GM12891 (cell line): ENCODE results near the gene MFSD12.
A peak's percentile ranks its signal among the peaks of the same experiment; 100 is the strongest.

Source experiments
- DNase-seq: peaks from one replicate; pipeline ENCODE4 v3.0.0; 2011; ENCODE audit warnings: low spot score; ENCODE audit not compliant: insufficient read length
- FAIRE-seq: peaks from 2 replicates; lab custom pipeline; 2011; peaks lifted over from hg19 to GRCh38; lab: Jason Lieb, UNC
- PAX5 ChIP-seq: IDR thresholded peaks from 2 replicates; pipeline ENCODE4 v1.6.1; 2011; ENCODE audit warnings: low read length, moderate library complexity, mild to moderate bottlenecking; ENCODE audit not compliant: insufficient read depth, severe bottlenecking
- POLR2A ChIP-seq: IDR thresholded peaks from 2 replicates; pipeline ENCODE4 v1.6.1; 2011; ENCODE audit warnings: low read depth, low read length, control low read depth
- POLR2AphosphoS5 ChIP-seq: IDR thresholded peaks from 2 replicates; pipeline ENCODE4 v1.6.1; 2011; ENCODE audit warnings: low read depth, low read length, control low read depth
- POU2F2 ChIP-seq: IDR thresholded peaks from 2 replicates; pipeline ENCODE4 v1.6.1; 2011; ENCODE audit warnings: low read depth, mild to moderate bottlenecking, control low read depth, low read length, moderate library complexity
- SPI1 ChIP-seq: IDR thresholded peaks from 2 replicates; pipeline ENCODE4 v1.6.1; 2011; ENCODE audit warnings: low read depth, low read length, control low read depth
- TAF1 ChIP-seq: IDR thresholded peaks from 2 replicates; pipeline ENCODE4 v1.6.1; 2011; ENCODE audit warnings: low read depth, low read length, control low read depth

Gene MFSD12

GRCh38 chr19:3500429-3501101 is 56.8 kb downstream of the MFSD12 start, which contains the start of gene DOHH:
Gene DOHH (minus strand): TSS chr19:3500674. CDS start chr19:3496814, 3,860 bp downstream.
- DNase-seq (peak; percentile 95), FAIRE-seq (peak; percentile 99)
- TF ChIP-seq SPI1 (no peak), POLR2AphosphoS5 (peak; percentile 83), TAF1 (peak; percentile 98), POU2F2 (peak; percentile 87), POLR2A (peak; percentile 92), PAX5 (peak; percentile 40)

- TF ChIP-seq PAX5 (no peak), POLR2AphosphoS5 (no peak), POLR2A (no peak), POU2F2 (no peak), TAF1 (no peak), SPI1 (no peak)
- DNase-seq, result no peak
- FAIRE-seq, result peak; percentile 38
Observed at GRCh38 chr19:3499738-3500428, 57.5 kb downstream of the MFSD12 start.

DNA sequence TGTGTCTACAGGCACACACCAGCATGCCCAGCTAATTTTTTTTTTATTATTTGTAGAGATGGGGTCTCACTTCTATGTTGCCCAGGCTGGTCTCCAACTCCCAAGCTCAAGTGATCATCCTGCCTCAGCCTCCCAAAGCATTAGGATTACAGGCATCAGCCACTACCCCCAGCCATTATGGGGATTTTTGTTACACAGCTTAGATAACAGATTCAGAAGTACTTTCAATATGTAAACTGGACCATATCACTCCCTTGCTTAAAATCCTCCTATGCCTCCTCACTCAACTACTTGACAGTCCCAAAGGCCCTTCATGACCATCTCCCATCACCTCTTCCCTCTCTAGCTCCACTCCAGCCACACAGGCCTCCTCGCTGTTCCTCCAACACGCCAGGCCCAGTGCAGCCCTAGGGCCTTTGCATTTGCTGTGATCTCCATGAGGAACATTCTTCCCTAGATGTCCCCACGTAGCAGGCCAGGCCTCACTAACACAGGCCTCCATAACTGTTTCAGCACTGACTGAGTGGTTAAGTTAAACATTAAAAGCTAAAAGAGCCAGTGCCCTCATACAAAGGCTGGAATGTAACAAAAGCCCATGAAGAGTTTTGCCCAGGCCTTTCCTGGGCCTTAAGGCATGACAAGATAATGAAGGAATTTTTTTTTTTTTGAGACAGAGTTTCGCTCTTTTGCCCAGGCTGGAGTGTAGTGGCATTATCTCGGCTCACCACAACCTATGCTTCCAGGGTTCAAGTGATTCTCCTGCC is 59.4 kb downstream of the MFSD12 start:
- FAIRE-seq, result no peak

GRCh38 chr19:3496392-3497273 is 60.8 kb downstream of the MFSD12 start:
- DNase-seq (no peak), FAIRE-seq (no peak)
- TF ChIP-seq PAX5 (no peak), TAF1 (no peak), POU2F2 (no peak), POLR2A (no peak), SPI1 (no peak), POLR2AphosphoS5 (no peak)

More for the DNA sequence above, 59.4 kb downstream of the MFSD12 start:
- TF ChIP-seq SPI1 (no peak), PAX5 (no peak), POLR2A (no peak), POU2F2 (no peak), POLR2AphosphoS5 (no peak), TAF1 (no peak)
- no peak for DNase-seq

- TF ChIP-seq POLR2AphosphoS5, result no peak
- TF ChIP-seq POU2F2, result no peak
- TF ChIP-seq POLR2A, result no peak
- TF ChIP-seq PAX5, result no peak
- no peak for TF ChIP-seq SPI1
- no peak for TF ChIP-seq TAF1
- FAIRE-seq (peak; percentile 61), DNase-seq (no peak)
Observed at GRCh38 chr19:3494559-3494958, 62.8 kb downstream of the MFSD12 start.
